Parathyroid adenoma (tissue), 2 donors: ENCODE measurements around the gene EFHC1.
A peak's percentile ranks its signal among the peaks of the same experiment; 100 is the strongest.

Experiments used
- H2AFZ ChIP-seq: fragments of 300-600 bp; sonication (generic); one replicate; pipeline ENCODE4 v1.7.0; 2017; ENCODE audit warnings: antibody characterized with exemption, mild to moderate bottlenecking
- H3K27ac ChIP-seq: fragments of 300-600 bp; sonication (generic); one replicate; pipeline ENCODE4 v1.7.0; 2017
- H3K27me3 ChIP-seq: fragments of 300-600 bp; sonication (generic); one replicate; pipeline ENCODE4 v1.7.0; 2017; ENCODE audit warnings: low read length; ENCODE audit not compliant: control insufficient read depth, insufficient read depth
- H3K36me3 ChIP-seq: fragments of 300-600 bp; sonication (generic); one replicate; pipeline ENCODE4 v1.7.0; 2017; ENCODE audit warnings: low read length; ENCODE audit not compliant: control insufficient read depth, insufficient read depth
- H3K4me1 ChIP-seq: fragments of 300-600 bp; sonication (generic); one replicate; pipeline ENCODE4 v1.7.0; 2017; ENCODE audit warnings: control low read depth
- H3K4me2 ChIP-seq: fragments of 300-600 bp; sonication (generic); one replicate; pipeline ENCODE4 v1.7.0; 2017; ENCODE audit warnings: low read length
- H3K4me3 ChIP-seq: fragments of 300-600 bp; sonication (generic); one replicate; pipeline ENCODE4 v1.7.0; 2017; ENCODE audit warnings: low read depth, low read length
- H3K79me2 ChIP-seq: fragments of 300-600 bp; sonication (generic); one replicate; pipeline ENCODE4 v1.7.0; 2017; ENCODE audit warnings: control low read depth
- H3K9ac ChIP-seq: fragments of 300-600 bp; sonication (generic); one replicate; pipeline ENCODE4 v1.7.0; 2017; ENCODE audit warnings: mild to moderate bottlenecking
- H3K9me3 ChIP-seq: fragments of 300-600 bp; sonication (generic); one replicate; pipeline ENCODE4 v1.7.0; 2017; ENCODE audit warnings: low read length; ENCODE audit not compliant: control insufficient read depth
- TF ChIP-seq, protein P1 (sequence below): fragments of 300-600 bp; sonication (generic); IDR thresholded peaks from one replicate; pipeline ENCODE4 v1.7.0; 2017; ENCODE audit warnings: antibody characterized with exemption, mild to moderate bottlenecking
- donor health status: primary hyperparathyroidism.

EFHC1 gene

DNA sequence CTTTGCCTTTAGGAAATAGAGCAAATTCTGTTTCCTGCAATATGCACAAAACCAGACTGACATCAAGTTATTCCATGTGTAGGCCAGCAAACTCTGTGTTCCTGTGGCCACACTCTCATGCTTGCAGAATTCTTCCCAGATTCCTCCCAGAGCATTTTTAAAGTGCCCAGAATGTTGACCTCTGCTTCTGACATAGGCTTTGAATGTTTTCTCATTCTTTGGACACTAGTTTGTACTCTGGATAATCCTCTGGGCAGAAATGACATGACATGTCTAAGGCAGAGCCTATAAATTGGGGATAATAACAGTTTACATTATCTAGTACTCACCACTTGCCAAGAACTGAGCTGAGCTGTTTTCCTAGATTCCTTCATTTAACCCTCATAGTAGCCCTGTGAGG is 9.2 kb upstream of the EFHC1 start:
- Histone ChIP-seq H3K36me3 (no peaks in the 10 kb centered on the region), H3K27ac (no peak overlapping the region), H3K9me3 (no peaks in the 10 kb centered on the region), H2AFZ (no peak overlapping the region), H3K4me3 (no peak overlapping the region), H3K79me2 (no peaks in the 10 kb centered on the region), H3K27me3 (no peaks in the 10 kb centered on the region), H3K4me1 (no peaks in the 10 kb centered on the region), H3K4me2 (no peak overlapping the region), H3K9ac (no peak overlapping the region)
- TF ChIP-seq, protein P1, sequence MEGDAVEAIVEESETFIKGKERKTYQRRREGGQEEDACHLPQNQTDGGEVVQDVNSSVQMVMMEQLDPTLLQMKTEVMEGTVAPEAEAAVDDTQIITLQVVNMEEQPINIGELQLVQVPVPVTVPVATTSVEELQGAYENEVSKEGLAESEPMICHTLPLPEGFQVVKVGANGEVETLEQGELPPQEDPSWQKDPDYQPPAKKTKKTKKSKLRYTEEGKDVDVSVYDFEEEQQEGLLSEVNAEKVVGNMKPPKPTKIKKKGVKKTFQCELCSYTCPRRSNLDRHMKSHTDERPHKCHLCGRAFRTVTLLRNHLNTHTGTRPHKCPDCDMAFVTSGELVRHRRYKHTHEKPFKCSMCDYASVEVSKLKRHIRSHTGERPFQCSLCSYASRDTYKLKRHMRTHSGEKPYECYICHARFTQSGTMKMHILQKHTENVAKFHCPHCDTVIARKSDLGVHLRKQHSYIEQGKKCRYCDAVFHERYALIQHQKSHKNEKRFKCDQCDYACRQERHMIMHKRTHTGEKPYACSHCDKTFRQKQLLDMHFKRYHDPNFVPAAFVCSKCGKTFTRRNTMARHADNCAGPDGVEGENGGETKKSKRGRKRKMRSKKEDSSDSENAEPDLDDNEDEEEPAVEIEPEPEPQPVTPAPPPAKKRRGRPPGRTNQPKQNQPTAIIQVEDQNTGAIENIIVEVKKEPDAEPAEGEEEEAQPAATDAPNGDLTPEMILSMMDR: no peak

DNA sequence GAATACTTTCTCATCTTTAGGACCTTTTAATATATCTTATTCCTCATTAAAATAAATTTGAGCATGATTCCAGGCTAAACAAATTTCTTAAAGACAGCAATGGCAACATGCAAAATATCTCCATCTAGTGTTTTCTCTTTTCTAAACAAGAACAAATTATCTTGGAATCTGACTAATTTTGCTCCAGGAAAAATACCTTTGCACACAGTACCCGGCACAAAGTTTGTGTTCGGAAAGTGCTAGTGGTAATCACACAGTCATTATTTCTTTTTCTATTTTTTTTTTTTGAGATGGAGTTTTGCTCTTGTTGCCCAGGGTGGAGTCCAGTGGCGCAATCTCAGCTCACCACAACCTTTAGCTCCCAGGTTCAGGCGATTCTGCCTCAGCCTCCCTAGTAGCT is 8.2 kb upstream of the EFHC1 start:
- no peak overlapping the region for H3K4me3 ChIP-seq
- no peaks in the 10 kb centered on the region for H3K36me3 ChIP-seq
- TF ChIP-seq, protein P1: no peak
- no peak overlapping the region for H2AFZ ChIP-seq
- H3K9ac ChIP-seq: no peak overlapping the region
- H3K9me3 ChIP-seq: no peaks in the 10 kb centered on the region
- H3K4me2 ChIP-seq: no peak overlapping the region
- no peaks in the 10 kb centered on the region for H3K4me1 ChIP-seq
- no peak overlapping the region for H3K27ac ChIP-seq
- H3K79me2 ChIP-seq: no peaks in the 10 kb centered on the region
- no peaks in the 10 kb centered on the region for H3K27me3 ChIP-seq

DNA sequence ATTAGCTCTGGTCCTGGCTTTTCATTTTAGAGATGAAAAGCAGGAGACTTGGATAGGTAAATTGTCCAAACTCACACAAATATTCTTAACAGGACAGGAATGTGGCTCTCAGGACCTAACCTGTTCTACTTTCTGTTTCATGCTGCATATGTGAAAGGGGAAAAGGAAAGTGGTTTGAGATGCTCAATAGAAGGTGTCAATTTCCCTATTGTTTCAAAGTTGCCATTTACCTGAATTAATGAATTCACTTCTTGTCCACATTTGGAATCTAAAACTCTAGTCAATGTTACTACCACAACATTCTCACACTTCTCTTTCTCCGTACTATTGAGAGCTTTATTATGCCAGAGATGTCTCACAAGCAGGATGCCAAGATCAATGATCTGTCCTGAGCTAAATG is 4.8 kb upstream of the EFHC1 start:
- Histone ChIP-seq H3K4me2 (no peak overlapping the region), H3K9ac (no peak overlapping the region), H2AFZ (no peak overlapping the region), H3K27ac (no peak overlapping the region), H3K9me3 (no peaks in the 10 kb centered on the region), H3K79me2 (peaks cover under 1% of the 10 kb centered on the region), H3K4me3 (no peak overlapping the region), H3K36me3 (no peaks in the 10 kb centered on the region), H3K27me3 (no peaks in the 10 kb centered on the region), H3K4me1 (no peaks in the 10 kb centered on the region)
- TF ChIP-seq, protein P1: no peak

DNA sequence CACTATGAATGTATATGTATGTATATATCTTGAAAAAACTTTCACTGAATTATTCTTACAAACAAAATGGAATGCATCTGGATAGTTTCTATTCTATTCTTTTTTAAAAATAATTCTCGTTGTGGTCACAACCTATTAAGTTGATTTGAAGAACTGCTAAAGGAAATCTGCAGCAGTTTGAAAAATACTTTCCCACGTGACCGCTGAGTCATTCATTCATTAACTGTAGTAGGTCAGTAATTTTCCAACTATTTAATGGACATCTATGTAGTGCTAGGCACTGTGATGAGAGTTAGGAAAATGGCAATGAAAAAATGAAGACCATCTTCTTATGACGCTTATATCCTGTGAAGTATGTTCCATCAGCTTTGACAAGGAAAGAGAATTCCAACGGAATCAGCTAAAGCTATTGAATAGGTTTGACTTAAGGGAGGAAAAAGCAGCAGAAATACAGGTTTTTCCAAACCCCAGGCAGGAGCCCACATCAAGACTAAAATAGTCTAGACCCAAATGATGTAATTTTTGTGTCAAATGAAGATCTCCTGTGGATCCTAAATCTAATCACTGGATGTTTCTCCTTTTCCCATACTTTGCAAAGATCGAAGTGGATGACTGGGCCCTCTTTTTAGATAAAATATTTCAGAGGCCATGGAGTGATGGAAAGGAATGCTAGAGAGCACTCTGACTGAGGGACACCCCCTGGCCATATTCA is 4.1 kb upstream of the EFHC1 start:
- Histone ChIP-seq H2AFZ (no peak overlapping the region), H3K27me3 (no peaks in the 10 kb centered on the region), H3K79me2 (peaks cover 2% of the 10 kb centered on the region), H3K27ac (no peak overlapping the region), H3K9ac (no peak overlapping the region), H3K4me2 (peak overlapping the region; percentile 4), H3K9me3 (no peaks in the 10 kb centered on the region), H3K4me1 (no peaks in the 10 kb centered on the region), H3K4me3 (no peak overlapping the region), H3K36me3 (no peaks in the 10 kb centered on the region)
- TF ChIP-seq, protein P1: no peak

DNA sequence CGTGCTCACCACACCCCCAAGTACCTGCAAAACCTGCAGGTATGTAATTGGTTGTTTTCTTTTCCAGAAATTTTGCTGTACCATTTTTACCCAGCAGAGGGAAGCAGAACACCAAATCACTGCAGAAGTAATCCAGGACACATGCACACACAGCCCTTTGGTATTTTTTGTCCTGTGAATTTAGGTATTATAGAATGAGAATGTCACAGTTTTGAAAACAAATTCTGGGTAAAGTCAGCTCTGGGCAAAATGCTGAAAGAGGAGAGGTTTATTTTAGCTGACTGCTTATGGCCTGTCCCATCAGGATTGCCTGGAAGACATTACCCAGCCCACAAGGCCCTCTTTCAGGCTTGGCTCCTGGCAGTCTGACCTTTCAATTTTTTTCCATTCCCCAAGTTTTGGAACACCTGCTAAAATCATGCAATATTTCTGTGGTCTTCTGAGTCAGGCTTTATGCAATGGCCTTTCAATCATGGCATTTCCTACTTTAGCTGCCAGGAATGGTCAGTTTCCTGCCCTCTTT is 3.5 kb upstream of the EFHC1 start:
- TF ChIP-seq, protein P1: peak; percentile 87
- H3K9ac ChIP-seq: no peak overlapping the region
- H3K79me2 ChIP-seq: peaks cover 2% of the 10 kb centered on the region
- H3K4me2 ChIP-seq: peak overlapping the region; percentile 4
- H3K27me3 ChIP-seq: no peaks in the 10 kb centered on the region
- H3K4me3 ChIP-seq: no peak overlapping the region
- no peaks in the 10 kb centered on the region for H3K4me1 ChIP-seq
- H3K36me3 ChIP-seq: no peaks in the 10 kb centered on the region
- peak overlapping the region; percentile 23 for H2AFZ ChIP-seq
- H3K9me3 ChIP-seq: no peaks in the 10 kb centered on the region
- H3K27ac ChIP-seq: no peak overlapping the region
